Stimulated activated memory B cell treated with anti-CD40 and anti-IgM and Interleukin-4, amounts not matched to agents 10 μg/mL and 1 μg/mL and 100 μg/mL, for 72 hours (primary cell): ENCODE results near the gene ADARB2.

Experiments used
- ATAC-seq: fragments of 150-1000 bp; cut with Tn5 transposase; 2 replicates; pipeline ENCODE4 v1.10.0; 2021
- H3K27ac Mint-ChIP-seq: one replicate; pipeline ENCODE4 v1.8.0; 2022; ENCODE audit warnings: mild to moderate bottlenecking, mixed read lengths
- H3K27me3 Mint-ChIP-seq: one replicate; pipeline ENCODE4 v1.8.0; 2022; ENCODE audit warnings: mixed read lengths
- H3K36me3 Mint-ChIP-seq: one replicate; pipeline ENCODE4 v1.8.0; 2022; ENCODE audit warnings: mixed read lengths
- H3K4me1 Mint-ChIP-seq: one replicate; pipeline ENCODE4 v1.8.0; 2022; ENCODE audit warnings: mixed read lengths
- H3K4me3 Mint-ChIP-seq: one replicate; pipeline ENCODE4 v1.8.0; 2022; ENCODE audit warnings: mild to moderate bottlenecking, moderate library complexity, mixed read lengths
- H3K9me3 Mint-ChIP-seq: one replicate; pipeline ENCODE4 v1.8.0; 2022; ENCODE audit warnings: mixed read lengths

ADARB2 gene

GRCh38 chr10:1520909-1521565, 216.3 kb downstream of the ADARB2 start:
- Mint-ChIP-seq H3K27ac (no peak overlapping the region), H3K9me3 (no peaks in the 10 kb centered on the region), H3K4me3 (no peak overlapping the region), H3K4me1 (peaks cover 18% of the 10 kb centered on the region), H3K36me3 (no peaks in the 10 kb centered on the region), H3K27me3 (no peaks in the 10 kb centered on the region)
- ATAC-seq = no peak

DNA sequence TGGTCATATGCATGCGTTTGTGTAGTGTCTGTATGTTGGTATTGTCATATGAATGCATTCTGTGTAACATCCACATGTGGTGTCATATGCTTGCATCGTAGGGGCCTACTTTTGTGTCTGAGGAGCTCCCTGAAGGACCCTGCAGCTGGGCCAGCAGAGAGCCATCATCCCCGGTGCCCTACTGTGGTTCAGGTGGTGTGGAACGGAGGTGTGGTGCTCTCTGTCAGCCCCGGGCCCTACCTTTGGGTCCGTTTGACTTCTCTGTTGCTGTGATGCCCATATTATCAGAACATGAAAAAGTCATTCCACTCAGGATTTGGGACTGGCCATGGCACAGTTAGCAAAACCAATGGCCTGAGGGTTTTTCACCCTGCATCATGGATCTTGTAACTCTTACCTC, 217.9 kb downstream of the ADARB2 start:
- Mint-ChIP-seq H3K4me1 (peaks cover 18% of the 10 kb centered on the region), H3K36me3 (no peaks in the 10 kb centered on the region), H3K4me3 (no peak overlapping the region), H3K9me3 (no peaks in the 10 kb centered on the region), H3K27ac (no peak overlapping the region), H3K27me3 (no peaks in the 10 kb centered on the region)
- no peak for ATAC-seq

DNA sequence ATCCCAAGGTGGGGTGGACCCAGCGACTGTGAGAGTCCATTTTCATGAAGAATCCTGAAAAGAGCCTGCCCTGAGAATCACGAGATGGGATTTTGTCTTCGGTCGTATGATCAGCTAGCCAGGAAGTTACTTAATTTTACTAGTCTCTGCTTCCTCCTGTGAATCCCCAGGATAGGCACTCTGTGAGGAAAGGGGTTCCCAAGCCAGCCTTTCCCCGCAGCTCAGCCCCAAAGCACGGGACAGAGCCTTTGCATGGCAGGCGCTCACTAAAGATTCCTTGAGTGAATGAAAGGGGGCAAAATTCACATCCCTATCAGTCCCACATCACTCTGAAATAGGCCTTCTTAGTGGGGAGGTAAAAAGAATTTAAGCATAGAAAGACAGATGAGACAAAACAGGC, 219.6 kb downstream of the ADARB2 start:
- no peak overlapping the region for H3K27ac Mint-ChIP-seq

DNA sequence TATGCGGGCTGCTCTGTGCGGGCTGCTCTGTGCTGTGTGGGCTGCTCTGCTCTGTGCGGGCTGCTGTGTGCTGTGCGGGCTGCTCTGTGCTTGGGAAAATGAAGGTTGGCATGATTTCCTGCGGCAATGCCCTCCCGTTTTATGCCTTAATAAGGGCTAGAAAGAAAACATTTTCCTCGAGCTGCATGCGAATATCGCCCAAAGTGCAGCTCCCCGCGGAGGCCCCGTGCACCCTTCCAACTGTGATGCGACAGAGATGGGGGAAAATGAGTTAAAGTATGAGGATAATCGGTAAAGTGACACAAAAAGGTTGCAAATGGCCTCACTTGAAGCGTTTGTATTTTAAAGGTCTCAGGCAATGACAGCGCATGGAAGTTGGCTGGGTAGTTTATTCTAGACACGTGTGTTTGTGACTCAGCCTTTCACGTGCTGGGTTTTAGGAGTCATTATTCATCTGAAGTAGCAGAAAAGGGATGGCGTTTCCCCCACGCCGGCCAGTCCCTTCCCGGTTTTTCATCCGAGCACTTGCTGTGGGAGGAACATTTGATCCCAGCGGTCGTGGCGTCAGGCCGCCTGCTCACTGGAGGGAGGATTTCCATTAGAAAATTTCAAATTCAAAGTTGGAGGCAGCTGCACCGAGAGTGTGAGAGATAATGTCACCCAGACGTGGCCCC, 220.7 kb downstream of the ADARB2 start:
- Mint-ChIP-seq H3K9me3 (no peaks in the 10 kb centered on the region), H3K36me3 (no peaks in the 10 kb centered on the region), H3K27ac (no peak overlapping the region), H3K27me3 (no peaks in the 10 kb centered on the region), H3K4me3 (no peak overlapping the region), H3K4me1 (peaks cover 11% of the 10 kb centered on the region)
- no peak for ATAC-seq

More for the DNA sequence above, 219.6 kb downstream of the ADARB2 start:
- no peaks in the 10 kb centered on the region for H3K36me3 Mint-ChIP-seq
- H3K27me3 Mint-ChIP-seq = no peaks in the 10 kb centered on the region
- H3K9me3 Mint-ChIP-seq = no peaks in the 10 kb centered on the region
- ATAC-seq = no peak
- H3K4me1 Mint-ChIP-seq = peaks cover 11% of the 10 kb centered on the region
- H3K4me3 Mint-ChIP-seq = no peak overlapping the region

DNA sequence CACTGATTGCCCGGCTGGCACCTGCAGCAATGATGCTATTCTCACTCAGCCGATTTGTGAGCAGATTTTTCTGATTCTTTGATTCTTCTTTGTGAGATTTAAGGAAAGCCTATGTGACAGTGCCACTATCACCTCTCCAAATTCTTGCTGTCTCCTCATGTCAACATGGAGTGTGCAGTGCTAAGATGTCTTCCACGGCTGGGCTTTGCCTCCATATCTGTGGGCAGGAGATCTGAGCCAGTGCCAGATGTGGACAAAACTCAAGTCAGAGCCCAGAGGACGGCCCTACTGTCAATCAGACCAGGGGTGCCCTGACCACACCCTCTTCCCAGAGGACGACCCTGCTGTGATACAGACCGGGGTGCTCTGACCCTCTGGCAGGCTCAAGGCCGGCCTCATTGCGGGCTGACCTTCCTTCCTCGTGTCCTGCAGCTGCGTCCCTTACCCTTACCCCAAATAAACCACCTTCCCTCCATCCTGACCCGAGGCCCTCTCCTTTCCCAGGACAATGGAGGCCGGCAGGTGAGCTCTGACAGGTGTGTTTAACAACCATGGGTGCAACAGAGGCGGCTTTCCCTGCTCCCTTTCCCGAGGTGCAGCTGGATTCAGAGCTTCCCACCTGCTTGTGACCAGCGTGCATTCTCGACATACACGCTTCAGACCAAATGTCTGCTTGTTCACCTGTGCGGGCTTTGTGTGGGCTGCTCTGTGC, 221.4 kb downstream of the ADARB2 start:
- no peak overlapping the region for H3K4me3 Mint-ChIP-seq
- ATAC-seq = no peak
- no peaks in the 10 kb centered on the region for H3K27me3 Mint-ChIP-seq
- no peaks in the 10 kb centered on the region for H3K9me3 Mint-ChIP-seq
- peaks cover 11% of the 10 kb centered on the region for H3K4me1 Mint-ChIP-seq
- H3K27ac Mint-ChIP-seq = no peak overlapping the region
- H3K36me3 Mint-ChIP-seq = no peaks in the 10 kb centered on the region

DNA sequence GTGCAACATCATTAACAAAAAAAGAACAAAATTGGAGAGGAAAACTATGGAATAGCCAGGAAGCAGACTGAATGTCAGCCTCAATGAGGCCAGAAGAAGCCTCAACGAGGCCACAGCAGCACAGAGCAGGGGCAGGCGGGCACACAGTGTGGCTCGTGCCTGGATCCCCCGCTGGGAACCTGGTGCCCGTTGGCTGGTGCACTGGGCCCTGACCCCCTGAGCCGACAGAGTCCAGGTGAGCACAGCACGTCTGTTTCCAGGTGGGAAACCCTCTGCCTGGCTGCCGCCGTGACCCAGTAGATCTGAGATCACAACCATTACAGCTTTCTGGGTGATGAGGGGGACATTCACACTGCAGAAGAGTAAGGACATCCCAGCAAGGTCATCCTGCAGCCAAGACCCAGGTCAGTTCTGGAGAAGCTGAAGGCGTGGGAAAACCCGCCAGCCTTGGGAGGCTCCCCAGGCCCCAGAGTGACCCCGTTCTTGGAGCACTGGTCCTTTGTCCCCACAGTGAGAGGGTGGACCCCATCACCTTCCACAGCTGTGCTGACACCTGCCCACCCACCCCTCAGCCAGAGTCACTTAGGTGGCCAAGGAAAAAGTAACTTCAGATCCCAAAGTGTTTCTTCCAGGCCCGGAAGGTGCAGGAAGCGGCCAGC, 222.1 kb downstream of the ADARB2 start:
- Mint-ChIP-seq H3K27ac (no peak overlapping the region), H3K9me3 (no peaks in the 10 kb centered on the region), H3K4me1 (peaks cover 11% of the 10 kb centered on the region), H3K27me3 (no peaks in the 10 kb centered on the region), H3K36me3 (no peaks in the 10 kb centered on the region), H3K4me3 (no peak overlapping the region)
- no peak for ATAC-seq

DNA sequence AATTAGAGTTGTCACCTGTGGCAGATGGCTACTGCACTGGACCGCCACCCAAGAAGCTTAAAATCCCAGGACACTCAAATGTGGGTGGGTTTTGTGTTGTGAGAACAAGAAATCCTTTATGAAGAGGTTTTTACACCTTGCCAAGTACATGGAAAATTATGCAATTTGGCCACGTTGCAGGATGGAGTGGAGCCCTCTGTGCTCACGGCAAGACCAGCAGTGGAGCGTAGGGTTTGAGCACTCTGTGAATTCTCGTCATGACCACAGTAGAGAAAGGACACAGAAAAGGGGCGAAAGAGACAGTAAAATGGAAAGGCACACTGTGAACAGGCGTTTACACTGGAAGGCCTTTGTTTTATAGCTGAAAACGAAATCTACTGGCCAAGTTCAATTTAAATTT, 222.6 kb downstream of the ADARB2 start:
- ATAC-seq = no peak
- H3K4me3 Mint-ChIP-seq = no peak overlapping the region
- H3K9me3 Mint-ChIP-seq = no peaks in the 10 kb centered on the region
- no peaks in the 10 kb centered on the region for H3K36me3 Mint-ChIP-seq
- peaks cover 11% of the 10 kb centered on the region for H3K4me1 Mint-ChIP-seq
- no peak overlapping the region for H3K27ac Mint-ChIP-seq
- H3K27me3 Mint-ChIP-seq = no peaks in the 10 kb centered on the region

DNA sequence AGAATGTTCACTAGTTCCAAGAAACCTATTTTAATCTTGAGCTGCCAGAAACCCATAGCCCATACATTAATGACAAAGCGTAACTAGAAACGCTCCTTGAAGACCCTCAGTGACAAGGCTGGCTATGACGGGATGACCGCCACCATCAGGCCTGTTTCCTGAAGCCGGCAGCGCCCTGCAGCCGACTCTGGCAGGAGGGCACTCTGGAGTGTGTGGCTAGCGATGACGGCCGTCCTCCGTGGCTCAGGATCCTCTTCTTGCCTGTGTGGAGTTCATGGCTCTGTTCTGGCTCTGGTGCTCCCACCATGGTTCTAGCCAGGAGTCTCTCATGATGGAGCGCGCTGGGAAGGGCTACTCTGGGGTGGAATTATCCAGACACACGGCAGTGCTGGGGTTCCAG, 224.1 kb downstream of the ADARB2 start:
- H3K4me3 Mint-ChIP-seq = no peak overlapping the region

DNA sequence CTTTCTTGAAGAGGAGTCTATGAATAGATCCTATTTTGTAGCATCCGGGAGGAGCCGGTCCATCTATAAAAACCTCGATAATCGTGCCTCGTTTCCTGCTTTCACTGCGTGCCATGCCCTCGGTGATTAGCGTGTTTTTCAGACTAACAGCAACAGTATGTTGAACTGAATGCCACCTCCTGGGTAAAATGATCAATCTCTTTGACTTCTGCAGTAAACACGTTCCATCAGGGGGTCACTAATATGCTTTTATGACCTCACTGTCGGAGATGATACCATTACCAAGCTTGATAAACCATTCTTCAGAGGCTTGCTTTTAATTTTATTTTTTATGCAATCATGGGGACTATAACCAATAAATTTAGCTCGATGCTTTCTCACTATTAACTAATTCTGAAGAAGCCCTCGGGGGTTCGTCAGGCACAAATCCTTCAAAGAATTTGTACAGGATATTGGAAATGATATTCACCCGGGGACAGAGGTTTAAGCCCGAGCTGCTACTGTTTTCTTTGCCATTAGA, 228.3 kb downstream of the ADARB2 start:
- H3K36me3 Mint-ChIP-seq = no peaks in the 10 kb centered on the region
- H3K27me3 Mint-ChIP-seq = no peaks in the 10 kb centered on the region
- no peaks in the 10 kb centered on the region for H3K4me1 Mint-ChIP-seq
- no peak overlapping the region for H3K27ac Mint-ChIP-seq
- no peak for ATAC-seq
- H3K4me3 Mint-ChIP-seq = no peak overlapping the region
- H3K9me3 Mint-ChIP-seq = no peaks in the 10 kb centered on the region

More for the DNA sequence above, 224.1 kb downstream of the ADARB2 start:
- H3K27me3 Mint-ChIP-seq = no peaks in the 10 kb centered on the region
- peaks cover 11% of the 10 kb centered on the region for H3K4me1 Mint-ChIP-seq
- ATAC-seq = no peak
- no peak overlapping the region for H3K27ac Mint-ChIP-seq
- no peaks in the 10 kb centered on the region for H3K36me3 Mint-ChIP-seq
- no peaks in the 10 kb centered on the region for H3K9me3 Mint-ChIP-seq

GRCh38 chr10:1508096-1508495, 229.2 kb downstream of the ADARB2 start:
- no peaks in the 10 kb centered on the region for H3K9me3 Mint-ChIP-seq
- no peaks in the 10 kb centered on the region for H3K27me3 Mint-ChIP-seq
- H3K36me3 Mint-ChIP-seq = no peaks in the 10 kb centered on the region
- H3K4me3 Mint-ChIP-seq = no peak overlapping the region
- no peaks in the 10 kb centered on the region for H3K4me1 Mint-ChIP-seq
- no peak overlapping the region for H3K27ac Mint-ChIP-seq
- ATAC-seq = no peak

DNA sequence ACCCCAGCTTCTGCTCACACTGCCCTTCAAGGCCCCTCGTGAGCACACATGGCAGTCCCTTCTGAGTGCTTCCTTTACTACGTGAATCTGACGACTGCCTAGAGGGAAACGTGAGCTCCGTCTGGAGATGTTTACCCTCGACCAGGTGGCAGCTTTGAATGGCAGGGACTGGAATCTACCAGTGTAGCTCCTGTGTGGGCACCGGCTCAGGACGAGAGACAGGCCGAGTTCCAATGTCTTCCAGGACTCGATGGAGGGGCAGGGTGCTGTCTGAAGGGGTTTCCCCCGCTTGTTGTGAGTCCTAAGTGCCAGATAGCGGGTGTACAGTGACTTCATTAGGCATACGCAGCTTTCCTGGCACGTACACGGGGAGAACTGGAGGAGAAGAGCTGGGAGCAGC, 229.9 kb downstream of the ADARB2 start:
- Mint-ChIP-seq H3K36me3 (no peaks in the 10 kb centered on the region), H3K4me1 (no peaks in the 10 kb centered on the region), H3K4me3 (no peak overlapping the region), H3K27ac (no peak overlapping the region), H3K27me3 (no peaks in the 10 kb centered on the region), H3K9me3 (no peaks in the 10 kb centered on the region)
- no peak for ATAC-seq

DNA sequence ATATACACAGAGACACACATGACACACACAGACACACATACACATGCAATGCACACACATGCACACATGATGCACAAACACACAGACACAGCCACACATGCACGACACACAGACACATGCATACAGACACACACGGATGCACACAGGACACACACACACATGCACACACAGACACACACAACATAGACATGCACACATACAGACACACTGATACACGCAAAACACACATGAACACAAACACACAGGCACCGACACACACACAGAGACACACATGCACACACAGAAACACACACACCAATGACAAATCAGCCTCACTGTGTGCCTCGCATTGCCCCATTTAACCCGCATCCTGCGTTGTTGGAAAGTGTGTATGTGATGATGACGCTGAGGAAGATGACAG, 232.4 kb downstream of the ADARB2 start:
- no peaks in the 10 kb centered on the region for H3K36me3 Mint-ChIP-seq
- ATAC-seq = no peak
- H3K4me3 Mint-ChIP-seq = no peak overlapping the region
- no peak overlapping the region for H3K27ac Mint-ChIP-seq
- no peaks in the 10 kb centered on the region for H3K4me1 Mint-ChIP-seq
- H3K27me3 Mint-ChIP-seq = no peaks in the 10 kb centered on the region
- H3K9me3 Mint-ChIP-seq = no peaks in the 10 kb centered on the region

- Mint-ChIP-seq H3K4me1 (no peaks in the 10 kb centered on the region), H3K27me3 (no peaks in the 10 kb centered on the region), H3K9me3 (no peaks in the 10 kb centered on the region), H3K27ac (no peak overlapping the region), H3K36me3 (no peaks in the 10 kb centered on the region), H3K4me3 (no peak overlapping the region)
- ATAC-seq = no peak
These were observed 233.0 kb downstream of the ADARB2 start for GRCh38 chr10:1504286-1504685.

- H3K27ac Mint-ChIP-seq = no peak overlapping the region
- H3K27me3 Mint-ChIP-seq = no peaks in the 10 kb centered on the region
- ATAC-seq = no peak
- no peaks in the 10 kb centered on the region for H3K36me3 Mint-ChIP-seq
- no peaks in the 10 kb centered on the region for H3K9me3 Mint-ChIP-seq
- no peaks in the 10 kb centered on the region for H3K4me1 Mint-ChIP-seq
- no peak overlapping the region for H3K4me3 Mint-ChIP-seq
These were observed 234.9 kb downstream of the ADARB2 start for GRCh38 chr10:1502451-1502850.

DNA sequence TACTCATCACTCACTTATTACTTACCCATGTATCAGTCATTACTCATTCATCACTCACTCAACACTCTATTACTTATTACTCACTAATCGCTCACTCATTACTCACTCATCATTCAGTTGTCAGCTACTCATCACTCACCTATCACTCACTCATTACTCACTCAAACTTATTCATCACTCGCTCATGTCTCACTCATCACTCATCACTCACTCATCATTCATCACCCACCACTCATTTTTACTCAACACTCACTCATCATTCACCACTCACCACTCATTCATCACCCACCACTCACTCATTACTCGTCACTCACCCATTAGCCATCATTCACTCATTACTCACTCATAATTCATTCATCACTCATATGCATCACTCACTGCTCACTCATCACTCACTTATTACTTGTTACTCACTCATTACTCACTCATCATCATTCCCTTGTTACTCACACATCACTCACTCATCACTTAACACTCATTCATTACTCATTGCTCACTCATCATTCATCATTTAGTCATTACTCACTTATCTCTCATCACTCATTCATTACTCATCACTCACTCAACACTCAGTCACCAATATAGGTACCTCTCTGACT, 237.9 kb downstream of the ADARB2 start:
- ATAC-seq = no peak
- Mint-ChIP-seq H3K4me3 (no peak overlapping the region), H3K36me3 (no peaks in the 10 kb centered on the region)

More for the DNA sequence above, 237.9 kb downstream of the ADARB2 start:
- Mint-ChIP-seq H3K27ac (no peak overlapping the region), H3K27me3 (no peaks in the 10 kb centered on the region), H3K4me1 (no peaks in the 10 kb centered on the region), H3K9me3 (no peaks in the 10 kb centered on the region)
